Pancreas (tissue), 10 donors: ENCODE measurements around the gene BANP. TPM values are rescaled to one million over a fixed set of nuclear protein-coding genes. Genes with fewer than 3 reads are reported as not detected.
"Not testable (repeated sequence)": the region's sequence is repeated elsewhere in the genome, so short reads cannot be mapped to it uniquely, and the experiment has no call there.

Experiments
- ATAC-seq, 4 donors: fragments of 200-7000 bp; cut with Tn5 transposase; one replicate each; pipeline versions ENCODE4 v1.8.0 to v1.9.1; 2020; ENCODE audit warnings: mild to moderate bottlenecking in 4 of 4, moderate library complexity in 4 of 4
- DNase-seq, 6 donors: peaks; one replicate each; pipeline ENCODE4 v3.0.0-alpha.2; 2020
- FAIRE-seq: peaks from 2 replicates; lab custom pipeline; 2012; peaks lifted over from hg19 to GRCh38; lab: Jason Lieb, UNC
- H3K27ac ChIP-seq, 4 donors: fragments of 200-600 bp; sonication (generic); 1 replicate in 3 of 4; 2 replicates in 1 of 4; pipeline versions ENCODE4 v1.5.0 to v1.8.0; 2020
- H3K27me3 ChIP-seq, 4 donors: fragments of 200-600 bp; one replicate each; pipeline ENCODE4 v1.8.0; 2021
- H3K36me3 ChIP-seq, 3 donors: fragments of 200-600 bp; sonication (generic) in 1 of 3; one replicate each; pipeline versions ENCODE4 v1.5.0 to v1.8.0; 2020 to 2021
- H3K4me1 ChIP-seq, 3 donors: fragments of 200-600 bp; one replicate each; pipeline ENCODE4 v1.8.0; 2021
- H3K4me3 ChIP-seq, 4 donors: fragments of 200-600 bp; sonication (generic) in 2 of 4; one replicate each; pipeline versions ENCODE4 v1.5.0 to v1.8.0; 2020 to 2021
- H3K9me3 ChIP-seq, 4 donors: fragments of 200-600 bp; one replicate each; pipeline ENCODE4 v1.8.0; 2021
- WGBS, 2 donors: extraction: QIAGEN DNeasy Blood & Tissue Kit; methylation state at CpG; one replicate each; pipeline ENCODE4 v1.1.7; 2013; 5-methylcytosine and 5-hydroxymethylcytosine counted together
- intact Hi-C, 3 donors: fragments of 100-400 bp; cut with DNase I; formaldehyde crosslinking; loops; one replicate each; pipeline versions ENCODE4 v1.11.1 to v1.14.2; 2022
- polyA plus RNA-seq, 2 donors: library from polyadenylated mRNA; stranded (reverse); fragments of 200-250 nt; gene quantifications; one replicate each; pipeline ENCODE4 v1.2.3, GENCODE V29; 2013
- total RNA-seq, 6 donors: library from RNA; stranded (reverse); fragmentation: NEBNext Ultra II Directional in 4 of 6; extraction: Animal tissue kit (Norgen Biotek cat#: 25700) in 4 of 6; gene quantifications; one replicate each; pipeline versions ENCODE4 v1.2.1 to v1.2.4, GENCODE V29; 2021 to 2023
- TF ChIP-seq, protein P1 (sequence below), 4 donors: fragments of 200-600 bp; sonication (generic) in 3 of 4; IDR thresholded peaks; one replicate each; pipeline versions ENCODE4 v1.5.0 to v1.8.0; 2021; ENCODE audit warnings: antibody characterized with exemption in 4 of 4
- donor health status: healthy with polysubstance abuse.
- donor health status: DM: no; HTN: no; CAD: no; lungs with moderate emphysema.
- donor health status: DM: no; HTN: no; CAD: no.
- donor health status: control.
- donor health status: control.
- donor health status: Bipolar disorder and iron deficiency.
- donor health status: DM: yes; HTN: yes; CAD: no.
- donor health status: DM: no; HTN: no; CAD: no.
- donor health status: DM: no; HTN: no; CAD: no.
- donor health status: DM: yes; HTN: yes; CAD: no.

The BANP gene
- total and polyA plus RNA-seq, 8 donors, result 6.1 to 17.8 (median 13.4) TPM

GRCh38 chr16:88103581-88104188, 152.5 kb downstream of the BANP start:
- TF ChIP-seq, protein P1, sequence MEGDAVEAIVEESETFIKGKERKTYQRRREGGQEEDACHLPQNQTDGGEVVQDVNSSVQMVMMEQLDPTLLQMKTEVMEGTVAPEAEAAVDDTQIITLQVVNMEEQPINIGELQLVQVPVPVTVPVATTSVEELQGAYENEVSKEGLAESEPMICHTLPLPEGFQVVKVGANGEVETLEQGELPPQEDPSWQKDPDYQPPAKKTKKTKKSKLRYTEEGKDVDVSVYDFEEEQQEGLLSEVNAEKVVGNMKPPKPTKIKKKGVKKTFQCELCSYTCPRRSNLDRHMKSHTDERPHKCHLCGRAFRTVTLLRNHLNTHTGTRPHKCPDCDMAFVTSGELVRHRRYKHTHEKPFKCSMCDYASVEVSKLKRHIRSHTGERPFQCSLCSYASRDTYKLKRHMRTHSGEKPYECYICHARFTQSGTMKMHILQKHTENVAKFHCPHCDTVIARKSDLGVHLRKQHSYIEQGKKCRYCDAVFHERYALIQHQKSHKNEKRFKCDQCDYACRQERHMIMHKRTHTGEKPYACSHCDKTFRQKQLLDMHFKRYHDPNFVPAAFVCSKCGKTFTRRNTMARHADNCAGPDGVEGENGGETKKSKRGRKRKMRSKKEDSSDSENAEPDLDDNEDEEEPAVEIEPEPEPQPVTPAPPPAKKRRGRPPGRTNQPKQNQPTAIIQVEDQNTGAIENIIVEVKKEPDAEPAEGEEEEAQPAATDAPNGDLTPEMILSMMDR (IDR thresholded peaks at IDR 0.05), result no peak
- no peaks in the 10 kb centered on the region for H3K27me3 ChIP-seq
- intact Hi-C loops, result no loop called here
- WGBS, 2 donors, result 67 to 75% methylated on average over 27 to 28 of the region's 28 CpGs
- peak in 1 of 6 donors; percentile 13 for DNase-seq
- H3K9me3 ChIP-seq, result no peaks in the 10 kb centered on the region
- H3K4me3 ChIP-seq, result no peak overlapping the region
- no peak overlapping the region for H3K27ac ChIP-seq
- H3K4me1 ChIP-seq, result no peaks in the 10 kb centered on the region
- no peak for ATAC-seq
- no peaks in the 10 kb centered on the region for H3K36me3 ChIP-seq
- no peak for FAIRE-seq

DNA sequence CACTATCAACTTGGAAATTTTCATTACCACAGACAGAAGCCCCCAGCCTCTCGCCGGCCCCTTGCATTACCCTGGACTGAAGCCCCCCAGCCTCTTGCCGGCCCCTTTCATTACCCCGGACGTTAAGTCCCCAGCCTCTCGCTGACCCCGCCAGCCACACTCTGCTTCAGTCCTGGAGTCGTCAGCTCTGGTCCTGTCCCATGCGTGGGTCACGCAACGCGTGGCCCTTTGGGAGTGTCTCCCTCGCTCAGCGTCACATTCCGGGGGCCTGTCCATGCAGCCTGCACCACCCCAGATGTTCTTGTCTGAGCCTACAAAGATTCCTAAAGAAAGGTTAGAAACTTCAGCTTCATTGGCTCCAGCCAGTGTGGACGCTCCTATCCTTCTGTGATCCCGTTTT, 153.1 kb downstream of the BANP start:
- H3K27me3 ChIP-seq, ATAC-seq, H3K4me3 ChIP-seq, intact Hi-C loops, H3K4me1 ChIP-seq, FAIRE-seq, H3K9me3 ChIP-seq, H3K36me3 ChIP-seq, H3K27ac ChIP-seq: not testable (repeated sequence)
- WGBS, 2 donors, result 68 to 77% methylated on average over 17 of the region's 17 CpGs
- DNase-seq, result peak in 1 of 6 donors; percentile 36

GRCh38 chr16:88105574-88106140, 154.4 kb downstream of the BANP start:
- WGBS, 2 donors, result 69 to 90% methylated on average over 6 to 7 of the region's 7 CpGs
- ATAC-seq, H3K9me3 ChIP-seq, H3K27ac ChIP-seq, H3K4me3 ChIP-seq, H3K4me1 ChIP-seq, H3K27me3 ChIP-seq, intact Hi-C loops, H3K36me3 ChIP-seq, FAIRE-seq: not testable (repeated sequence)
- peak in 1 of 6 donors; percentile 37 for DNase-seq

GRCh38 chr16:88106566-88106965, 155.3 kb downstream of the BANP start:
- ATAC-seq, H3K4me3 ChIP-seq, H3K27me3 ChIP-seq, intact Hi-C loops, H3K27ac ChIP-seq, H3K36me3 ChIP-seq, H3K9me3 ChIP-seq, FAIRE-seq, H3K4me1 ChIP-seq: not testable (repeated sequence)
- DNase-seq, result peak in 1 of 6 donors; percentile 23
- WGBS, 2 donors, result 87 to 92% methylated on average over 11 to 12 of the region's 12 CpGs

GRCh38 chr16:88108762-88109161, 157.5 kb downstream of the BANP start:
- no peak overlapping the region for H3K27ac ChIP-seq
- FAIRE-seq (no peak), DNase-seq (peak in 1 of 6 donors; percentile 11), ATAC-seq (no peak)
- H3K9me3 ChIP-seq, result no peaks in the 10 kb centered on the region
- intact Hi-C loops, result no loop called here
- no peak overlapping the region for H3K4me3 ChIP-seq
- 89 to 93% methylated on average over 12 of the region's 12 CpGs for WGBS, 2 donors
- no peaks in the 10 kb centered on the region for H3K4me1 ChIP-seq
- H3K27me3 ChIP-seq, result no peaks in the 10 kb centered on the region
- TF ChIP-seq, protein P1 (IDR thresholded peaks at IDR 0.05), result no peak
- no peaks in the 10 kb centered on the region for H3K36me3 ChIP-seq

DNA sequence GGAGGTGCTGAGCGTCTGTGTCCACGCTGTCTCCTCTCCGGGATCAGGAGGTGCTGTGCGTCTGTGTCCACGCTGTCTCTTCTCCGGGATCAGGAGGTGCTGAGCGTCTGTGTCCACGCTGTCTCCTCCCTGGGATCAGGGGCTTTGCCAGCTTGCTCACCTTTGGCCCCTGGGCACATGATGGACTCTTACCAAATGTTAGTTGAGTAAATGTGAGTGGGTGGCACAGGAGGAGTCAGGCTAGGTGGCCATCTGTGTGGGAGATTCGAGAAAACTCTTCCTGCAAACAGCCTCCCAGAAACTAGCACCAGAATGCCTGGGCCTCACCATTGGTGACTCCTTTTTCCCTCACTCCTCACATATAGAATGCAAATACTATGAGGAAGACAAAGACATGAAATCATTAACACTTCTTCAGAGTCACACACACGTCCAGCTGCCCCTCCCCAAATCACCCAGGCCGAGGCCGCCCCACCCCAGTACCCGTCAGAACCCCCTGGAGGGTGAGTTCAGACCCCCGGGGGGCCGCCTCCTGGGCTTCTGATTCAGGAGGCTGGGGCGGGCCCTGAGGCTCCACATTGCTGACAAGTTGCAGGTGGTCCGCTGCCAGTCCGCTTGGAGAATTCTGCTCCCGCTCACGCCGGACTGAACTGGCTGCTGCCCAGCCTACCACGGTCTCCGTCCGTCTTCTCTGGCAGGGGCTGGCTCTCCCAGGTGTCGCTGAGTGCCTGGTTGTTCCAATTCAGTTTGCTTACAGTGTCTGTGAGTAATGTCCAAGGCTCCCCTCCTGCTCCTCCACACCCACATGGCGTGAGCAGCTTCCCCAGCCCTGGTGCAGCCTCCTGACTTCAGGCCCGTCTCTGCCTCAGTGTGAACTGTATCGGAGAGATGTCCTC, 158.7 kb downstream of the BANP start:
- intact Hi-C loops, H3K27ac ChIP-seq, H3K36me3 ChIP-seq, ATAC-seq, H3K4me3 ChIP-seq, H3K4me1 ChIP-seq, H3K9me3 ChIP-seq, H3K27me3 ChIP-seq, FAIRE-seq: not testable (repeated sequence)
- WGBS, 2 donors, result 61 to 65% methylated on average over 28 of the region's 28 CpGs
- DNase-seq, result peak in 1 of 6 donors; percentile 65

- H3K27ac ChIP-seq, ATAC-seq, H3K9me3 ChIP-seq, H3K4me1 ChIP-seq, H3K4me3 ChIP-seq, intact Hi-C loops, H3K36me3 ChIP-seq, FAIRE-seq, H3K27me3 ChIP-seq: not testable (repeated sequence)
- 77 to 78% methylated on average over 21 of the region's 21 CpGs for WGBS, 2 donors
- peak in 1 of 6 donors; percentile 34 for DNase-seq
These were observed 159.8 kb downstream of the BANP start for GRCh38 chr16:88110875-88111494.

- H3K4me3 ChIP-seq, H3K4me1 ChIP-seq, H3K27me3 ChIP-seq, H3K36me3 ChIP-seq, ATAC-seq, H3K27ac ChIP-seq, FAIRE-seq, intact Hi-C loops, H3K9me3 ChIP-seq: not testable (repeated sequence)
- 49 to 66% methylated on average over 13 of the region's 13 CpGs for WGBS, 2 donors
- peak in 1 of 6 donors; percentile 7 for DNase-seq
These were observed 160.7 kb downstream of the BANP start for GRCh38 chr16:88111976-88112375.
